K562 (cell line): ENCODE results near the gene MAU2. TPM values are rescaled to one million over a fixed set of nuclear protein-coding genes. Genes with fewer than 3 reads are reported as not detected.

Experiments
- C11orf30 ChIP-seq: fragments of 450-650 bp; IDR thresholded peaks from 2 replicates; pipeline ENCODE4 v1.6.1; 2016; ENCODE audit warnings: low read depth, mild to moderate bottlenecking
- DEAF1 ChIP-seq: fragments of 450-650 bp; formaldehyde crosslinking; IDR thresholded peaks from 2 replicates; pipeline ENCODE4 v1.4.0; 2020; ENCODE audit warnings: mild to moderate bottlenecking, moderate library complexity
- ELK3 ChIP-seq: fragments of 450-650 bp; formaldehyde crosslinking; IDR thresholded peaks from 2 replicates; pipeline ENCODE4 v1.4.0; 2020; ENCODE audit warnings: mild to moderate bottlenecking
- FOXK2 ChIP-seq, 2 experiments: fragments of 450-650 bp; IDR thresholded peaks in 1 of 2; conservative IDR thresholded peaks in 1 of 2; 2 replicates each; pipeline ENCODE4 v1.6.1; 2016; ENCODE audit warnings: low read depth in 2 of 2, mild to moderate bottlenecking in 1 of 2
- IRF2 ChIP-seq: sonication (generic); formaldehyde crosslinking; IDR thresholded peaks from 2 replicates; pipeline ENCODE4 v1.8.1; 2022; ENCODE audit warnings: mild to moderate bottlenecking, missing genetic modification reagents
- KAT7 ChIP-seq: sonication (generic); formaldehyde crosslinking; IDR thresholded peaks from 2 replicates; pipeline ENCODE4 v1.8.0; 2022; ENCODE audit warnings: missing genetic modification reagents, mild to moderate bottlenecking, borderline replicate concordance
- SAP30 ChIP-seq: fragments of 200-600 bp; sonication (generic); IDR thresholded peaks from 2 replicates; pipeline ENCODE4 v1.6.1; 2012; ENCODE audit warnings: borderline replicate concordance, low read depth, mild to moderate bottlenecking, moderate library complexity, low read length, control low read depth, inconsistent platforms; ENCODE audit not compliant: insufficient read depth, poor library complexity, severe bottlenecking
- TCF7L2 ChIP-seq: fragments of 150-350 bp; IDR thresholded peaks from 2 replicates; pipeline ENCODE4 v1.6.1; 2016; ENCODE audit warnings: low read depth, mild to moderate bottlenecking, low read length, moderate library complexity
- ZC3H4 ChIP-seq: sonication (generic); formaldehyde crosslinking; IDR thresholded peaks from 2 replicates; pipeline ENCODE4 v1.9.0; 2021; ENCODE audit warnings: missing genetic modification reagents, borderline replicate concordance
- ZNF639 ChIP-seq, 2 experiments: fragments of 200-800 bp in 1 of 2; sonication (Bioruptor generic) in 1 of 2; sonication (generic) in 1 of 2; formaldehyde crosslinking in 1 of 2; IDR thresholded peaks in 1 of 2; conservative IDR thresholded peaks in 1 of 2; 2 replicates each; pipeline versions ENCODE4 v1.5.0 to v1.6.1; 2016 to 2020; ENCODE audit warnings: missing compliant biosample characterization in 1 of 2, missing genetic modification characterization in 1 of 2, missing genetic modification reagents in 1 of 2
- ZNF75A ChIP-seq: fragments of 450-650 bp; formaldehyde crosslinking; IDR thresholded peaks from 2 replicates; pipeline ENCODE4 v1.4.0; 2020; ENCODE audit warnings: mild to moderate bottlenecking
- polyA plus RNA-seq, 8 experiments: library from polyadenylated mRNA; depleted of rRNA in 4 of 8; stranded (reverse) in 5 of 8; unstranded in 3 of 8; fragments of >200 nt; fragmentation: Nextera tagmentation in 2 of 8; fragmentation: Illumina TruSeq in 1 of 8; extraction: Ambion mirVana in 2 of 8; extraction: Trizol in 1 of 8; gene quantifications; 2 replicates each; pipeline versions ENCODE4 v1.2.1 to v1.2.3, GENCODE V29; 2011 to 2014; ENCODE audit warnings: inconsistent platforms in 1 of 8, missing spikeins in 1 of 8
- total RNA-seq, 7 experiments: library from RNA; depleted of rRNA in 6 of 7; stranded (reverse); fragments of >200 nt in 6 of 7; fragmentation: Illumina TruSeq in 2 of 7; extraction: Trizol in 2 of 7; gene quantifications; 2 replicates each; pipeline versions ENCODE4 v1.2.1 to v1.2.3, GENCODE V29; 2011 to 2021; ENCODE audit warnings: low replicate concordance in 1 of 7
- TF ChIP-seq, protein P1 (sequence below): sonication (generic); IDR thresholded peaks from 2 replicates; pipeline ENCODE4 v1.6.1; 2016
- TF ChIP-seq, protein P2 (sequence below): sonication (generic); formaldehyde crosslinking; IDR thresholded peaks from 2 replicates; pipeline ENCODE4 v1.8.0; 2023; ENCODE audit warnings: missing genetic modification reagents, mild to moderate bottlenecking, borderline replicate concordance

MAU2 gene
- total and polyA plus RNA-seq, 9 of the 15 experiments (the other 6 are each of a cell fraction or from before 2014, with no cell fraction given), result 1.2 to 48.1 (median 19.4) TPM

GRCh38 chr19:19406878-19407632 lies 86.4 kb downstream of the MAU2 start (continued):
- TF ChIP-seq SAP30 (no peak), C11orf30 (no peak), ZC3H4 (CRISPR knock-in tag) (peak; percentile 69; the same call in 1 of the 2 replicates), ELK3 (no peak), ZNF639 (CRISPR knock-in tag; conservative IDR thresholded peaks at IDR 0.05 in 1 of 2, IDR thresholded peaks at IDR 0.05 in 1 of 2) (no peak), IRF2 (no peak), TCF7L2 (no peak), FOXK2 (conservative IDR thresholded peaks at IDR 0.05 in 1 of 2, IDR thresholded peaks at IDR 0.05 in 1 of 2; ENCODE audit: low read depth in 2 of 2) (no peak), KAT7 (CRISPR knock-in tag) (no peak), ZNF75A (CRISPR knock-in tag) (no peak), DEAF1 (0 out of 2 replicates have a peak, but pooled peaks have one; percentile 17)
- TF ChIP-seq, protein P1, sequence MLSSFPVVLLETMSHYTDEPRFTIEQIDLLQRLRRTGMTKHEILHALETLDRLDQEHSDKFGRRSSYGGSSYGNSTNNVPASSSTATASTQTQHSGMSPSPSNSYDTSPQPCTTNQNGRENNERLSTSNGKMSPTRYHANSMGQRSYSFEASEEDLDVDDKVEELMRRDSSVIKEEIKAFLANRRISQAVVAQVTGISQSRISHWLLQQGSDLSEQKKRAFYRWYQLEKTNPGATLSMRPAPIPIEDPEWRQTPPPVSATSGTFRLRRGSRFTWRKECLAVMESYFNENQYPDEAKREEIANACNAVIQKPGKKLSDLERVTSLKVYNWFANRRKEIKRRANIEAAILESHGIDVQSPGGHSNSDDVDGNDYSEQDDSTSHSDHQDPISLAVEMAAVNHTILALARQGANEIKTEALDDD, result peak; percentile 83
- TF ChIP-seq, protein P2, sequence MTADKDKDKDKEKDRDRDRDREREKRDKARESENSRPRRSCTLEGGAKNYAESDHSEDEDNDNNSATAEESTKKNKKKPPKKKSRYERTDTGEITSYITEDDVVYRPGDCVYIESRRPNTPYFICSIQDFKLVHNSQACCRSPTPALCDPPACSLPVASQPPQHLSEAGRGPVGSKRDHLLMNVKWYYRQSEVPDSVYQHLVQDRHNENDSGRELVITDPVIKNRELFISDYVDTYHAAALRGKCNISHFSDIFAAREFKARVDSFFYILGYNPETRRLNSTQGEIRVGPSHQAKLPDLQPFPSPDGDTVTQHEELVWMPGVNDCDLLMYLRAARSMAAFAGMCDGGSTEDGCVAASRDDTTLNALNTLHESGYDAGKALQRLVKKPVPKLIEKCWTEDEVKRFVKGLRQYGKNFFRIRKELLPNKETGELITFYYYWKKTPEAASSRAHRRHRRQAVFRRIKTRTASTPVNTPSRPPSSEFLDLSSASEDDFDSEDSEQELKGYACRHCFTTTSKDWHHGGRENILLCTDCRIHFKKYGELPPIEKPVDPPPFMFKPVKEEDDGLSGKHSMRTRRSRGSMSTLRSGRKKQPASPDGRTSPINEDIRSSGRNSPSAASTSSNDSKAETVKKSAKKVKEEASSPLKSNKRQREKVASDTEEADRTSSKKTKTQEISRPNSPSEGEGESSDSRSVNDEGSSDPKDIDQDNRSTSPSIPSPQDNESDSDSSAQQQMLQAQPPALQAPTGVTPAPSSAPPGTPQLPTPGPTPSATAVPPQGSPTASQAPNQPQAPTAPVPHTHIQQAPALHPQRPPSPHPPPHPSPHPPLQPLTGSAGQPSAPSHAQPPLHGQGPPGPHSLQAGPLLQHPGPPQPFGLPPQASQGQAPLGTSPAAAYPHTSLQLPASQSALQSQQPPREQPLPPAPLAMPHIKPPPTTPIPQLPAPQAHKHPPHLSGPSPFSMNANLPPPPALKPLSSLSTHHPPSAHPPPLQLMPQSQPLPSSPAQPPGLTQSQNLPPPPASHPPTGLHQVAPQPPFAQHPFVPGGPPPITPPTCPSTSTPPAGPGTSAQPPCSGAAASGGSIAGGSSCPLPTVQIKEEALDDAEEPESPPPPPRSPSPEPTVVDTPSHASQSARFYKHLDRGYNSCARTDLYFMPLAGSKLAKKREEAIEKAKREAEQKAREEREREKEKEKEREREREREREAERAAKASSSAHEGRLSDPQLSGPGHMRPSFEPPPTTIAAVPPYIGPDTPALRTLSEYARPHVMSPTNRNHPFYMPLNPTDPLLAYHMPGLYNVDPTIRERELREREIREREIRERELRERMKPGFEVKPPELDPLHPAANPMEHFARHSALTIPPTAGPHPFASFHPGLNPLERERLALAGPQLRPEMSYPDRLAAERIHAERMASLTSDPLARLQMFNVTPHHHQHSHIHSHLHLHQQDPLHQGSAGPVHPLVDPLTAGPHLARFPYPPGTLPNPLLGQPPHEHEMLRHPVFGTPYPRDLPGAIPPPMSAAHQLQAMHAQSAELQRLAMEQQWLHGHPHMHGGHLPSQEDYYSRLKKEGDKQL (CRISPR knock-in tag), result 0 out of 2 replicates have a peak, but pooled peaks have one; percentile 39
